ENCODE results near the gene FAM83B.

The FAM83B gene

DNA sequence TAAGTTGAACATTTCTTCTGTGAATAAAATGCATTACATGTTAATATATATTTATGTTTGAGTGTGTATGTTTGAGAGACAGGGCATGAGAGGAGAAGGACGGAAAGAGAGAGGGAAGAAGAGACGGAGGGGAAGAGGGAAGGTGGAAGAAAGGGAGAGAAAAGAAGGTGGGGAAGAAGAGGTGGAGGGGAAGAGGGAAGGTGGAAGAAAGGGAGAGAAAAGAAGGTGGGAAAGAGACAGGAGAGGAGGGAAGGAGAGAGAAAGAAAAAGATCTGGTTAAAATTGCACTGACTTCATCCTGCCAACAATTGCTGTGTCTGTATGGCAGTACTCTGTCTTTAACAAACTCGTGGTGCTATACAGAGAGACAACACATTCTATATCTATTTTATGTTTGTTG lies 29.0 kb downstream of the FAM83B start:
- no peak overlapping the region for H3K4me3 ChIP-seq (ENCODE audit: low read depth in 1 of 2, low read length in 1 of 2)
- H3K27ac ChIP-seq = no peak overlapping the region
- no peaks in the 10 kb centered on the region for H3K4me1 ChIP-seq (ENCODE audit: control insufficient read depth in 1 of 2, insufficient read depth in 1 of 2, low read depth in 1 of 2, low read length in 1 of 2)
- H3K27me3 ChIP-seq = no peaks in the 10 kb centered on the region
- no peaks in the 10 kb centered on the region for H3K36me3 ChIP-seq
- no peaks in the 10 kb centered on the region for H3K9me3 ChIP-seq
- TF ChIP-seq, protein P1, sequence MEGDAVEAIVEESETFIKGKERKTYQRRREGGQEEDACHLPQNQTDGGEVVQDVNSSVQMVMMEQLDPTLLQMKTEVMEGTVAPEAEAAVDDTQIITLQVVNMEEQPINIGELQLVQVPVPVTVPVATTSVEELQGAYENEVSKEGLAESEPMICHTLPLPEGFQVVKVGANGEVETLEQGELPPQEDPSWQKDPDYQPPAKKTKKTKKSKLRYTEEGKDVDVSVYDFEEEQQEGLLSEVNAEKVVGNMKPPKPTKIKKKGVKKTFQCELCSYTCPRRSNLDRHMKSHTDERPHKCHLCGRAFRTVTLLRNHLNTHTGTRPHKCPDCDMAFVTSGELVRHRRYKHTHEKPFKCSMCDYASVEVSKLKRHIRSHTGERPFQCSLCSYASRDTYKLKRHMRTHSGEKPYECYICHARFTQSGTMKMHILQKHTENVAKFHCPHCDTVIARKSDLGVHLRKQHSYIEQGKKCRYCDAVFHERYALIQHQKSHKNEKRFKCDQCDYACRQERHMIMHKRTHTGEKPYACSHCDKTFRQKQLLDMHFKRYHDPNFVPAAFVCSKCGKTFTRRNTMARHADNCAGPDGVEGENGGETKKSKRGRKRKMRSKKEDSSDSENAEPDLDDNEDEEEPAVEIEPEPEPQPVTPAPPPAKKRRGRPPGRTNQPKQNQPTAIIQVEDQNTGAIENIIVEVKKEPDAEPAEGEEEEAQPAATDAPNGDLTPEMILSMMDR (IDR thresholded peaks at IDR 0.05) = no peak

DNA sequence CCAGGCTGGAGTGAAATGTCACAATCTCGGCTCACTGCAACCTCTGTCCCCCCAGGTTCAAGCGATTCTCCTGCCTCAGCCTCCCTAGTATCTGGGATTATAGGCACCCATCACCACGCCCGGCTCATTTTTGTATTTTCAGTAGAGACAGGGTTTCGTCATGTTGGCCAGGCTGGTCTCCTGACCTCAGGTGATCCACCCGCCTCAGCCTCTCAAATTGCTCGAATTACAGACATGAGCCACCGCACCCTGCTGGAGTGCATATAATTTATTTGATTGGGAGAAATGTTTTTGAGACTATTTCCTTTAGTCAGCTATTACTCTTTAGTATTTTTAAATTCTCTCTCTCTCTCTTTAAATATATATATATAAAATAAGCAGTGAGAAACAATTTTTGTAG lies 29.8 kb downstream of the FAM83B start:
- no peaks in the 10 kb centered on the region for H3K27me3 ChIP-seq
- no peak overlapping the region for H3K27ac ChIP-seq
- H3K36me3 ChIP-seq = no peaks in the 10 kb centered on the region
- no peak overlapping the region for H3K4me3 ChIP-seq (ENCODE audit: low read depth in 1 of 2, low read length in 1 of 2)
- H3K9me3 ChIP-seq = no peaks in the 10 kb centered on the region
- TF ChIP-seq, protein P1 (IDR thresholded peaks at IDR 0.05) = no peak
- H3K4me1 ChIP-seq (ENCODE audit: control insufficient read depth in 1 of 2, insufficient read depth in 1 of 2, low read depth in 1 of 2, low read length in 1 of 2) = no peaks in the 10 kb centered on the region

DNA sequence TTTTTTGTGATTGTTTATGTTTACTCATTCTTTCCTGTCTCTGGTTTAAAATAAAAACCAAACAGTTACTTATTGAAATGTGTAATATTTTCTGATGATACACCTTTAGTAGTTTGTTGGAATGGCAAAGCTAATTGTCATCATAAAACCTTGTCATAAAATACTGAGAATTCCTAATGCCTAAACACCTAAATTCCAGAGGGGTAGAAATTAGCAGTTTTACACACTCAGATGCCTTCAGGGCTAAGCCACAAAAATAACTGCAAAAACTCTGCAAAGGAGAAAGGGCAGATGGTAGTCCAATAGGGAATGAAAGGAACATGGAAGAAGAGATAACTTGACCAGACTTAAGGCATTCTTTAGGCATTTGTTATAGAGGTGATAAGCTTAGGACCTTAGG lies 30.3 kb downstream of the FAM83B start:
- Histone ChIP-seq H3K4me1 (ENCODE audit: control insufficient read depth in 1 of 2, insufficient read depth in 1 of 2, low read depth in 1 of 2, low read length in 1 of 2) (no peaks in the 10 kb centered on the region), H3K27me3 (no peaks in the 10 kb centered on the region), H3K36me3 (no peaks in the 10 kb centered on the region), H3K27ac (no peak overlapping the region), H3K9me3 (no peaks in the 10 kb centered on the region), H3K4me3 (ENCODE audit: low read depth in 1 of 2, low read length in 1 of 2) (no peak overlapping the region)
- TF ChIP-seq, protein P1 (IDR thresholded peaks at IDR 0.05) = no peak

DNA sequence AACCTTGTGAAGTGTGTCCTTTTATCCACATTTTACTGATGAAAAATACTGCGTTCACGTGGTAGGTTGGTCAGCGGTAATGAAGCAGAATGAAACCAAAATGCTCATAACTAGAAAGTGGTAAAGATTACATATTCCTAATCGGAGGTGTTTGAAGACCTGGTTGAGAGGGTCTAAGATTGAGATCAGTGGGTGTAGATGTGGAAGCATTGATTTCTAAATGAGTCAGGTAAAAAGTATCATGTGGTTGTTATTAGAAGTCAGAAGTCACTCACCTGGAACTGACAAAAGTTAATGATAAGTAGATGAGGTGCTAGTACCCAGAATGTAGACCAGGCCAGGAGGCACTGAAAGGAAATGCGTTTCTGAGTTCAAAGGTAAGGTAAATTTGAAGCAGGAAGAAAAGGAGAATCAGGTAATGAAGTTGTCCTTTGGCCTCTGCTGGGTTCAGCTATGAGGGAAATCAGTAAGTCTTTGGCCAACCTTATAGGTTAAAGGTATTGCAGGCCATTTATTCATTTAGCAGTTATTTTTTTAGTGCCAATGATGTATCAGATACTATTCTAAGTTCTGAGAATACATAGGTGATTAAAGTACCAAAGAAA lies 31.2 kb downstream of the FAM83B start:
- Histone ChIP-seq H3K4me1 (ENCODE audit: control insufficient read depth in 1 of 2, insufficient read depth in 1 of 2, low read depth in 1 of 2, low read length in 1 of 2) (no peaks in the 10 kb centered on the region), H3K4me3 (ENCODE audit: low read depth in 1 of 2, low read length in 1 of 2) (no peak overlapping the region), H3K27ac (no peak overlapping the region), H3K9me3 (no peaks in the 10 kb centered on the region), H3K36me3 (no peaks in the 10 kb centered on the region), H3K27me3 (no peaks in the 10 kb centered on the region)
- TF ChIP-seq, protein P1 (IDR thresholded peaks at IDR 0.05) = no peak

DNA sequence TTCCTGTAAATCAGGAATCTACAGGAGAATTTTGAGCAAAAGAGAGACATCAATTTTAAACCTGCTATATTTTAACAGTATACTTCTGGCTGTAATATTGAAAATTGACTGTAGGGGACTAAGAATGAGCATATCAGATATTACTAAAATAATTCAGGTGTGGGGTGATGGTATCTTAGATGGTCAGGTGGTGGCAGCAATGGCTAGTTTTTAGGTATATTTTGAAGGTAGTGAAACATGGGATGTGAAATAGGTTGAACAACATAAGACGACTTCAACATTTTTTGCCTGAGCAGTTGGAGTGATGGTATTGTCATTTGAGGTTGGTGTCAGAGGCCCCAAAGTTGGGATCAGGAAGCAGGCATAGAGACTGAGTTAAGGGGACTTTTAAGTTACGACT lies 32.1 kb downstream of the FAM83B start:
- Histone ChIP-seq H3K36me3 (no peaks in the 10 kb centered on the region), H3K27me3 (no peaks in the 10 kb centered on the region), H3K27ac (no peak overlapping the region), H3K4me3 (ENCODE audit: low read depth in 1 of 2, low read length in 1 of 2) (no peak overlapping the region), H3K4me1 (ENCODE audit: control insufficient read depth in 1 of 2, insufficient read depth in 1 of 2, low read depth in 1 of 2, low read length in 1 of 2) (no peaks in the 10 kb centered on the region), H3K9me3 (no peaks in the 10 kb centered on the region)
- TF ChIP-seq, protein P1 (IDR thresholded peaks at IDR 0.05) = no peak
